22Rv1 (cell line): ENCODE data around the gene CLIC3.

Experiments used
- H3K27ac ChIP-seq: fragments of 450-650 bp; 2 replicates; pipeline ENCODE4 v1.5.1; 2017
- ZFX ChIP-seq: fragments of 450-650 bp; IDR thresholded peaks from 2 replicates; pipeline ENCODE4 v1.6.1; 2017; ENCODE audit warnings: antibody characterized with exemption, borderline replicate concordance
- TF ChIP-seq, protein P1 (sequence below): fragments of 450-650 bp; IDR thresholded peaks from 2 replicates; pipeline ENCODE4 v1.5.1; 2017; ENCODE audit warnings: mild to moderate bottlenecking

Gene CLIC3

DNA sequence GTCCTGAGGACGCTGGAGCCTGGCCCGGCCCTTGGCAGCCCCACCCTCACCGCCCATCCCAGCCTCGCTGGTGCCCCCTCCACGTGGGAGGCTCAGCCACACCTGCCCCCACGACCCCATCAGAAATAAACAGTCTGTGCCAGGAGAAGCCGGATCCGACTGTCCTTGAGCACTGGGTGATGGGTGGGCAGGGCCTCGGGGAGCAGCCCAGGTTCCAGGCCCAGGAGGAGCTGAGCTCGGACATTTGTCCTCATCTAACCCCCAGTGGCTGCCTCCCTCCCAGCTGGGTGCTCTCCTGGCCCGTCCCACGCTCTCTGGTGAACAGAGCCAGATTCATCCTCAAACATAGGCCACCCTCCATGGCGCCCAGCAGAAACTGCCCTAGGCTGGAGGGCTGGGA is 23.6 kb downstream of the CLIC3 start:
- TF ChIP-seq, protein P1, sequence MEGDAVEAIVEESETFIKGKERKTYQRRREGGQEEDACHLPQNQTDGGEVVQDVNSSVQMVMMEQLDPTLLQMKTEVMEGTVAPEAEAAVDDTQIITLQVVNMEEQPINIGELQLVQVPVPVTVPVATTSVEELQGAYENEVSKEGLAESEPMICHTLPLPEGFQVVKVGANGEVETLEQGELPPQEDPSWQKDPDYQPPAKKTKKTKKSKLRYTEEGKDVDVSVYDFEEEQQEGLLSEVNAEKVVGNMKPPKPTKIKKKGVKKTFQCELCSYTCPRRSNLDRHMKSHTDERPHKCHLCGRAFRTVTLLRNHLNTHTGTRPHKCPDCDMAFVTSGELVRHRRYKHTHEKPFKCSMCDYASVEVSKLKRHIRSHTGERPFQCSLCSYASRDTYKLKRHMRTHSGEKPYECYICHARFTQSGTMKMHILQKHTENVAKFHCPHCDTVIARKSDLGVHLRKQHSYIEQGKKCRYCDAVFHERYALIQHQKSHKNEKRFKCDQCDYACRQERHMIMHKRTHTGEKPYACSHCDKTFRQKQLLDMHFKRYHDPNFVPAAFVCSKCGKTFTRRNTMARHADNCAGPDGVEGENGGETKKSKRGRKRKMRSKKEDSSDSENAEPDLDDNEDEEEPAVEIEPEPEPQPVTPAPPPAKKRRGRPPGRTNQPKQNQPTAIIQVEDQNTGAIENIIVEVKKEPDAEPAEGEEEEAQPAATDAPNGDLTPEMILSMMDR = no peak
- no peak for TF ChIP-seq ZFX
- no peak overlapping the region for H3K27ac ChIP-seq

DNA sequence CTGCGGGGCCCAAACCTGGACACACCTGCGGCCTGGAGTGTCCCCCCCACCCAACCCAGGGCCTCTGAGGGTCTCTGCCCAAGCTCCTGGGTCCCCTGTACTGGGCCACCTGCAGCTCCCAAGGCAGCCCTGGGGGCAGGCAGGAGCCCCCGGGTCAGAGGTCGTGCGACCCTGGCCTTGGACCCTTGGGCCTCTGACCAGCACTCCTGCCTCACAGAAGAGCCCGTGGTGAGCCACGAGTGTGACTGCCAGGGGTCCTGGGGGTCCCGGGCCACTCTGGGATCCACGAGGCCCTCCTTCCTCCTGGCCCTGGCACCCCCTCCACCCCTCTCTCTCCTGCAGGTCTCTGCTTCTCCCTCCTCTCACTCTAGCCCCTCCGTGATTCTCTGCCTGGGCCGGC is 24.0 kb downstream of the CLIC3 start:
- no peak overlapping the region for H3K27ac ChIP-seq
- TF ChIP-seq ZFX = no peak
- TF ChIP-seq, protein P1 = no peak

DNA sequence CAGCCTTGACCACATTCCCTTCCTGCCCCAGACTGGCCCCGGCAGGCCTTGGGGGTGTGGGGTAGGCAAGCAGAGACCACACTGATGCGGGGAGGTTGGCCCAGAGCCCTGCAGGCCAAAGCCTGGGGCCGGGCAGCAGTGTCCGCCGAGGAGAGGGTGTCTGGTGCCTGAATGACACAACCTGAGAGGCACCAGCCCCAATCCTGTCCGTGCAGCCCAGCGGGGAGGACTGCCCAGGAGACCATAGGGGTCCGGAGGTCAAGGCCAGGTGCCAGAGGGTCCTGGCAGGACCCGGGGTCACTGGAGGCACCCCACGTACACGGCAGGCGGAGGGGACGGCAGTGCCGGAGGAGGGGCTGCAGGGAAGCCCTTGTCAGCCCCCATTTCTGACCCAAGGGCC is 24.6 kb downstream of the CLIC3 start:
- no peak overlapping the region for H3K27ac ChIP-seq
- TF ChIP-seq ZFX = no peak
- TF ChIP-seq, protein P1 = no peak

DNA sequence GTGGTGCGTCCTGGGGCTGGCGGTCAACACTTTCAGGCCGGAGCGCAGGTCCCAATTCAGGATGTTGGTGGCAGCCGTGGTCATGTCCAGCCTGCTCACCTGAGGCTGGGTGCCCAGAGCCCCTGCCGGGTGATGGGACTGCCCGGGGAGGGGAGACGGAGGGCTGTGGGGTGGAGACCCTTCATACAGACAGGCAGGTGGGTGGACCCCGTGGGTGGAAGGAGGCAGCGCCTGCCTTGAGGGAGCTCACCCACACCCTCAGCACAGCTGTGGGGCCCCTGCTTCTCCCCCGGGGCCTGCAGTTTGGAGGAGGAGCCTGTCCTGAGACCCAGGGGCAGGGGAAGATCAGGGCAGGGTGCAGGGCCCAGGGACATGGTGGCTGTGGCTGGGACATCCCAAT is 26.0 kb downstream of the CLIC3 start:
- H3K27ac ChIP-seq = no peak overlapping the region
- TF ChIP-seq, protein P1 = no peak
- no peak for TF ChIP-seq ZFX

DNA sequence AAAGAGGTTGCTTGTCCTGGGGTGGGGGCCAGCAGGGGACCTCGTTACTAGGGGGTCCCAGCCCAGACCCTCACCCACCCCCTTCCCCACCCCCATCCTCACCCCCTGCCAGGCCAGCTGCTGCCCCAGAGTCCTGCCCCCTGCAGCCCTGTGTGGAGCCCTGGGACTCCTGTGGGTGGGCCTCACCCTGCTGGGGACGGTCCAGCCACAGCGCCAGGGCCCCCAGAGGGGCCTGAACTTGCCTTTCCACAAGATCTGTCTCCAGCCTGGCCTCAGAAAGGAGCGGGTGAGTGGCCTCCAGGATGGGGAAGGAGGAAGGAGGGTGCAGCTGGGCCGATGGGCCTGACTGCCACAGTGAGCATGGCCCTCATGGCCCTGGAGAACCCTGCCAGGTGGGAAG is 26.6 kb downstream of the CLIC3 start:
- H3K27ac ChIP-seq = no peak overlapping the region
- TF ChIP-seq ZFX = no peak
- TF ChIP-seq, protein P1 = no peak

DNA sequence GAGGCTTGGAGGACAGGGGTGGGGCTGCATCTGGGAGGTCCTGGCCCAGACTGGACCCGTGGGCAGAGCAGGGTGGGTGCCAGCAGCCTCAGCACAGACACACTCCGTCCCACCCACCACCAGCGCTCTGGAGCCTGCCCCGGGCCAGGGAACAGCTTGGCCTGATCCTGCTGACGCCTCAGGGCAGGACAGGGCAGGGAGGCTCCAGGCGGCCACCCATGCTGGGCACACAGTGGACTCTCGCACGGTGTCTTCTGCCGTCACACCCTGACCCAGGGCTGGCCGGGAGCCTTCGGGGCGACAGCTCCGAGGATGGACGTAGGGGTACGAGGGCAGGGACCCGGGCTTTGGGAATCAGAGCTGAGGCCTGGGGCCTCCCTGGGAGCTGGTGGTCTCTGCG is 27.2 kb downstream of the CLIC3 start:
- TF ChIP-seq ZFX = no peak
- TF ChIP-seq, protein P1 = no peak
- no peak overlapping the region for H3K27ac ChIP-seq

DNA sequence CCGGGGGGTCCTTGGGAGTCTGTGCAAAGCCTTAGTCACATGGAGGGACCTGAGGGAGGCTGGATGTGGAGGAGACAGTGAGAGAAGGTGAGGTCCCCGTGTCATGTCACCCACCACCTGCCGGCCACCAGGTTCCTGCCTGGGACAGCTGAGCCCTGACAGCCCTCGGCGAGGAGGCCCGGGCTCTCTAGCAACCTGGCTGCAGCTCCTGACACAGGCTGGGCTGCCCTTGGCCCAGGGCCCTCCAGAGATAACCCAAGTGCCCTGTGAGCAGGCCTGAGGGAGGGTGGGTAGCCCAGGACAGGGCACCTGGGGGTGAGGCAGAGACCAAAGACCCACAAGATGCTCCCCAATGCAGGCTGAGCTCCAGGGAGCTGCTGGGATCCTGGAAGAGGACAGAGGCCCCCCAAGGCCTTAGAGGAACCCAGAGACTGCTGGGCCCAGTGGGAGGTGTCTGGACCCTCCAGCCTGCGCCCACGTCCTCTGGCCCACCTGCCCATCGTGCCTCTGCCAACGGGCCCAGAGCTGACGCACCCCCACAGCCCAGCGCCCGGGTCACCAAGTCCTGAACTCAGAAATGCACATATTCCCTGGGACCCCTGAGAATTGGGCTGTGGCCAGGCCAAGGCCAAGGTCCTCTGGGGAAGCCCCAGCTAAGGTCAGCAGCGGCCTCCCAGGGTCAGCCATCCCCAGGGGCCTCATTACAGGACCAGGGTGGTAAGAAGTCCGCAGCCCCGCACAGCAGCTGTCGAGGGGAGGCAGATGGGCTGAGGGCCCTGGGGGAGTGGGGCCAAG is 27.8 kb downstream of the CLIC3 start:
- no peak overlapping the region for H3K27ac ChIP-seq
- TF ChIP-seq, protein P1 = no peak
- TF ChIP-seq ZFX = no peak
